Muscle layer of colon (tissue), 2 donors: ENCODE measurements around the gene ORMDL2.

ENCODE experiments used
- H3K27ac ChIP-seq: one replicate; pipeline ENCODE4 v1.7.0; 2013; ENCODE audit warnings: low read depth, mild to moderate bottlenecking, low read length, moderate library complexity
- H3K27me3 ChIP-seq, 2 donors: one replicate each; pipeline ENCODE4 v1.7.0; 2013; ENCODE audit warnings: low read length in 2 of 2, mild to moderate bottlenecking in 2 of 2; ENCODE audit not compliant: insufficient read depth in 2 of 2, control insufficient read depth in 1 of 2
- H3K36me3 ChIP-seq: one replicate; pipeline ENCODE4 v1.7.0; 2013; ENCODE audit warnings: mild to moderate bottlenecking, low read length; ENCODE audit not compliant: insufficient read depth
- H3K4me1 ChIP-seq: one replicate; pipeline ENCODE4 v1.7.0; 2013; ENCODE audit warnings: mild to moderate bottlenecking, low read length; ENCODE audit not compliant: insufficient read depth
- H3K4me3 ChIP-seq, 2 donors: one replicate each; pipeline ENCODE4 v1.7.0; 2013; ENCODE audit warnings: low read length in 2 of 2, low read depth in 1 of 2, mild to moderate bottlenecking in 1 of 2, moderate library complexity in 1 of 2
- H3K9ac ChIP-seq: one replicate; pipeline ENCODE4 v1.7.0; 2013; ENCODE audit warnings: low read length
- H3K9me3 ChIP-seq: one replicate; pipeline ENCODE4 v1.7.0; 2013; ENCODE audit warnings: mild to moderate bottlenecking, low read length
- donor health status: abdominal sarcoma.
- donor health status: Adenocarcinoma of cecum.

ORMDL2 gene, protein sequence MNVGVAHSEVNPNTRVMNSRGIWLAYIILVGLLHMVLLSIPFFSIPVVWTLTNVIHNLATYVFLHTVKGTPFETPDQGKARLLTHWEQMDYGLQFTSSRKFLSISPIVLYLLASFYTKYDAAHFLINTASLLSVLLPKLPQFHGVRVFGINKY

DNA sequence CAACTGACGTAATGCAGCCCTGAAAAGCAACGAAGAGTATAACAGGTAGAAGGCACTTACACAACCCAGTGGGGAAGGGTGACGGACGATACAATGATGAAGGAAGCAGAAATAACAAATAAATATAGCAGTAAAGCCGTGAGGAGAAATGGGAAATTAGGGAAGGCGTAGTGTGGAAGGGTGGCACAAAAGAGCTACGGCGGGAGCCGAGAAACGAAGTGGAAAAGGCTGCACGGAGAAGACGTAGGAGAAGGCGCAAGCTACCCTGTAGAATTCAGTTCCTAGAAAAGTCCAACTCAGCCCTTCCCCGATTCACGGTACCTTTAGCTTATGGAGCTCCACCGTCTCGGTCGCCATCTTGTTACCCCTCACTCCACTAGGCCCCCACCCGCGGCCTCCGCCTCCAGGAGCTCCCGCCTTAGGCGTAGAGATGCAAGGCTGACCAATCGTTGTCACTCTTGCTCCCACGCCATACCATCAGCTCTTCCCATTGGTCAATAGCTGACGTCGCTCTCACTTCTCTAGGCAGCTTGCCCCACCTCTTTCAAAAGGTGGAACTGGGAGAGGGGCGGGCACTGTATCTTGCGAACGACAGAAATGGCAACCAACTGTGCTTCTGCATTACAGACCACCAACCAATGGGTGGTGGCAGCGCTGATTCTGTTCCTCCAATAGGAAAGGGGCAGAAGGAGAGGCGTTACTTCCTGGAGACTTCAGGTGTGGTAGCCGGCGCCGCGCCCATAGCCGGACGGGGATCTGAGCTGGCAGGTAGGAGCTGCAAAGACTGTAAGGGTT is at the start of gene ORMDL2, which contains the start of gene SARNP:
ORMDL2 (plus strand) TSS at position 697 of the 795 bp plus-strand sequence. CDS start 959 bp downstream, outside the sequence.
SARNP (minus strand) TSS at position 380 of the 795 bp plus-strand sequence; CDS start at position 357, 23 bp downstream.
- Histone ChIP-seq H3K27ac (peak within 1 kb of the TSS; percentile 93), H3K4me3 (peak within 1 kb of the TSS; percentile 98 to 99), H3K27me3 (no peaks in the 10 kb centered on the region), H3K9ac (peak within 1 kb of the TSS; percentile 100), H3K36me3 (peaks cover 45% of the 10 kb centered on the region), H3K9me3 (no peaks in the 10 kb centered on the region), H3K4me1 (peaks cover 35% of the 10 kb centered on the region)

DNA sequence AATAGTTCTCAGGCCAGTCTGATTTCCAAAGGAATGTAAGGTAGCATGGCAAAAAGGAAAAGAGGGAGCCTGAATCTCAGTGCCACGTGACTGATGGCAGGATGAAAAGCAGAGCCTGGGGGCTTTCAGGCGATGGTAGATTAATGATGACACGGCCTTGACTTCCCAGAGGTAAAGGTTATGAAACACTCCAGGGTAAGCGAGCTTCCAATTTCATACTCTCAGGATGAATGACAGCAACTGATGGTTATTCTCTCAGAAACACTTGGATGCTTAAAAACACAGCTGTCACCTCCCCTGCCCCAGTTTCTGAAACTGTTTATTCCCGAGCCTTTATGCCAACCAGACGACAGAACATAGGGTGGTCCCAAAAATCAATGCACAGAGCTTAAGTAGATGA is 46.1 kb upstream of the ORMDL2 start:
- H3K36me3 ChIP-seq = peaks cover 17% of the 10 kb centered on the region
- H3K4me1 ChIP-seq = no peaks in the 10 kb centered on the region
- H3K27me3 ChIP-seq = no peaks in the 10 kb centered on the region
- H3K4me3 ChIP-seq = no peak overlapping the region
- H3K27ac ChIP-seq = no peak overlapping the region
- H3K9me3 ChIP-seq = no peaks in the 10 kb centered on the region
- no peak overlapping the region for H3K9ac ChIP-seq

DNA sequence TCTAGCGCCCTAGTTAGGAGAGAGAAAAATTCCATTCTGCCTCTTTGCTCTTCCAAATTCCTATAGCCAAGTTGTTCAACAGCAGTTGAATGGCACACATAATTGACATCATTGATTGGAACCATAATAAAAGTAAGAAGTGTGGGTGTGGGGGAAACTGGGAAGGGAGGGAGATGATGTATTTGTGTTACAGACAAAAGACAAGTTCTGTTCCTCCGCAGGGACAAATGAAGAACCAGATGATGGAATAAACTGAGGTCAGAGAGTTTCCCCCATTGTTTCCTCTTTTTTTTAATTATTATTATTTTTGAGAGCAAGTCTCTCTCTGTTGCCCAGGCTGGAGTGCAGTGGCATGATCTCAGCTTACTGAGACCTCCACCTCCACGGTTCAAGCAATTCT is 40.0 kb upstream of the ORMDL2 start:
- Histone ChIP-seq H3K4me1 (no peaks in the 10 kb centered on the region), H3K27me3 (no peaks in the 10 kb centered on the region), H3K27ac (no peak overlapping the region), H3K9me3 (no peaks in the 10 kb centered on the region), H3K9ac (no peak overlapping the region), H3K36me3 (peaks cover 27% of the 10 kb centered on the region), H3K4me3 (no peak overlapping the region)

DNA sequence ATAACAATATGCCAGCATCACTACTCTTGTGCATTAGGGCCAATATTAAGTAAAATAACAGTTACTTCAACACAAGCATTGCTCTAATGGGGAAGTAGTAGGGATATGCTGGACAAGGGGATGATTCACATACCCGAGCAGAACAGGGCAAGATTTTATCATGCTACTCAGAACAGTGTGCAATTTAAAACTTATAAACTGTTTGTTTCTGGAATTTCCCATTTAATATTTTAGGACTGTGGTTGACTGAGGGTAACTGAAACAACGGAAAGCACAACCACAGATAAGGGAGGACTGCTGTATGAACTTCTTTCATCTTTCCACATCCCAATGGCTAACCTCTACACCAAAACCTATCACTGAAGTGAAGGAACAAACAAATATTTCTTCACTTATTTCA is 37.2 kb upstream of the ORMDL2 start:
- Histone ChIP-seq H3K36me3 (peaks cover 47% of the 10 kb centered on the region), H3K9me3 (no peaks in the 10 kb centered on the region), H3K27ac (no peak overlapping the region)

DNA sequence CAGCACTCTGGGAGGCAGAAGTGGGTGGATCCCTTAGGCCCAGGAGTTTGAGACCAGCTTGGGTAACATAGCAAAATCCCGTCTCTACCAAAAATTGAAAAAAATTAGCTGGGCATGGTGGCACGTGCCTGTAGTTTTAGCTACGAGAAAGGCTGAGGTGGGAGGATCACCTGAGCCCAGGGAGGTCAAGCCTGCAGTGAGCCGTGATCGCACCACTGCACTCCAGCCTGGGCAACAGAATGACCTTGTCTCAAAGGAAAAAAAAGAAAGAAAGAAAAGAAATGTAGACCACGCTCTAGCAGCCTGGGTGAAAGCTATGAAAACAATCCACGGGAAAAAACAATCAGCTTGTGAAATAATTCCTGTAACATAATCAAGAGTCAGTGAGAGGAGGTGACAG is 29.3 kb upstream of the ORMDL2 start:
- no peak overlapping the region for H3K4me3 ChIP-seq
- H3K27me3 ChIP-seq = no peaks in the 10 kb centered on the region
- no peak overlapping the region for H3K9ac ChIP-seq
- H3K9me3 ChIP-seq = no peaks in the 10 kb centered on the region
- no peaks in the 10 kb centered on the region for H3K4me1 ChIP-seq
- H3K36me3 ChIP-seq = peaks cover 58% of the 10 kb centered on the region
- no peak overlapping the region for H3K27ac ChIP-seq

More for the DNA sequence above, 37.2 kb upstream of the ORMDL2 start:
- Histone ChIP-seq H3K9ac (no peak overlapping the region), H3K4me1 (no peaks in the 10 kb centered on the region), H3K4me3 (no peak overlapping the region), H3K27me3 (no peaks in the 10 kb centered on the region)

DNA sequence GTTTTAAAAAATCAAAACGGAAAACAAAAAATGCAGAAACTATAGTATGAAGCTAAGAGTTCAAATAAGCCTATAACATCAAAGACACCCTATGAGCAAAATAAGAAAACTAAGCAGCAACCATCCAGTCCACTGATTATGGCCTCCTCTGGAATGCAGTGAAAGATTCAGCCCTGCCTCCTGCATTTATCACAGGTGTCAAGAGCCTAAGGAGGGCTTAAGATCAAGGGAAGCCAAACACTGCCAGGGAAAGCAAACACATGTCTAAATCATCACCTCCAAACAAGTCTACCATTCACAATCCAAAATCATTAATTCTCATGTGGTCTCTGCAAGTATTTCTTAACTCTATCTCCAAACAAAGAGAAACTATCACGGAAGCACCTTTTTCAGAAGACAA is 28.7 kb upstream of the ORMDL2 start:
- H3K36me3 ChIP-seq = peaks cover 57% of the 10 kb centered on the region
- no peaks in the 10 kb centered on the region for H3K9me3 ChIP-seq

DNA sequence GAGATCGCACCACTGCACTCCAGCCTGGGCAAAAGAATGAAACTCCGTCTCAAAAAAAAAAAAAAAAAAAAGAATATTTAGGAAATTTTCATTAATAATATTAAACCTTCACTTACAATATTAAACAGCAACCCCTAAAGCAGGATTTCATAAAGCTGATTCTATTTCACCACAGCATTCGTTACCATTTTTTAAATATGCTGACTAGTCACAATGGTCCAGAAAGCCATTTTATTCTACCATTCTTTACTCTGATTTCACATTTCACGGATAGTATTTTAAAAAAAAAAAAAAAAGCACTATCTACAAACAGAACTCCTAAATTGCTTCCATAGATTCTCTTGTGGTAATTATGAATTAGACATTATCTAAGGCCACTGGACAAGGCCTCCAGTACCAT is 27.9 kb upstream of the ORMDL2 start:
- no peak overlapping the region for H3K4me3 ChIP-seq
- H3K27me3 ChIP-seq = no peaks in the 10 kb centered on the region
- H3K9me3 ChIP-seq = no peaks in the 10 kb centered on the region
- peaks cover 57% of the 10 kb centered on the region for H3K36me3 ChIP-seq
- H3K27ac ChIP-seq = no peak overlapping the region
- H3K4me1 ChIP-seq = no peaks in the 10 kb centered on the region
- no peak overlapping the region for H3K9ac ChIP-seq

More for the DNA sequence above, 28.7 kb upstream of the ORMDL2 start:
- Histone ChIP-seq H3K4me1 (no peaks in the 10 kb centered on the region), H3K27ac (no peak overlapping the region), H3K9ac (no peak overlapping the region), H3K4me3 (no peak overlapping the region), H3K27me3 (no peaks in the 10 kb centered on the region)

DNA sequence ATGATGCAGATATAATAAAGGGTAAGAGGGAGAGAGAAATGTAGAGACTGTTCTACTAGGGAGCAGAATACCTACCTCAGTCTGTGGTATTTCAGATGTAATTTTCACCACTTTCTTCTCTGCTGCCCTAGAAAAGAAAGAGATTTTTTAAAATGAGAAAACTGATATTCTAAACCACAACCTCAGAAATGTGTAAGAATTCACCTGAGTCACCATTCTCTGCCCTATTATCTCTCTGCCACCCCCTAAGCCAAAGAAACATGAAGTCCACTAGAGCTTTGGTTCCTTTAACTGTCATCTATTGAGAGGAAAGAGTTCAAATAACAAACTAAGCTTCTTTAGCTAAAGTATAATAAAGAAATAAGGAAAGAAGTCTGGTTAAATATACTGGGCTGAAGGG is 21.9 kb upstream of the ORMDL2 start:
- H3K36me3 ChIP-seq = peaks cover 56% of the 10 kb centered on the region
- H3K9me3 ChIP-seq = no peaks in the 10 kb centered on the region
- H3K27ac ChIP-seq = no peak overlapping the region
- H3K4me1 ChIP-seq = no peaks in the 10 kb centered on the region
- no peaks in the 10 kb centered on the region for H3K27me3 ChIP-seq
- no peak overlapping the region for H3K4me3 ChIP-seq
- H3K9ac ChIP-seq = no peak overlapping the region

DNA sequence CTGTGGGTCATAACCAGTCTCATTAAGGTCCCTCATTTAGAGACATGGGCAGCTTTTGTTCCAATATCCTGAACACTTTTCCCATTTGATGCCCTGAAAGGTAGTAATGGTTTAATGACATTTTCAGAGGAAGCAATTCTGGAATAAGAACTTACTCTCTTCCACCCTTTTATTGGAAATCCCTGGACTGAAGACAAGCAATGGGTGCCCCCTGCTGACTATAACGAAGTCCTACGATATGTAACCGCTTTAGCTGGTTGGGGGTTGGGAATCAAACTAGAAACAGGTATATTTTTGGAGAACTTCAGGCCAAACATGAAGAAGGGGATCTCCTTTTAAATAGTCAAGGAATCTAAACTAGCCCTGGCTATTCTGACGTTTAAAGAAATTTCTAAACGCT is 20.8 kb upstream of the ORMDL2 start:
- H3K4me1 ChIP-seq = no peaks in the 10 kb centered on the region
- H3K9ac ChIP-seq = no peak overlapping the region
- no peaks in the 10 kb centered on the region for H3K27me3 ChIP-seq
- H3K27ac ChIP-seq = no peak overlapping the region
- peaks cover 61% of the 10 kb centered on the region for H3K36me3 ChIP-seq
- H3K4me3 ChIP-seq = no peak overlapping the region
- H3K9me3 ChIP-seq = no peaks in the 10 kb centered on the region

DNA sequence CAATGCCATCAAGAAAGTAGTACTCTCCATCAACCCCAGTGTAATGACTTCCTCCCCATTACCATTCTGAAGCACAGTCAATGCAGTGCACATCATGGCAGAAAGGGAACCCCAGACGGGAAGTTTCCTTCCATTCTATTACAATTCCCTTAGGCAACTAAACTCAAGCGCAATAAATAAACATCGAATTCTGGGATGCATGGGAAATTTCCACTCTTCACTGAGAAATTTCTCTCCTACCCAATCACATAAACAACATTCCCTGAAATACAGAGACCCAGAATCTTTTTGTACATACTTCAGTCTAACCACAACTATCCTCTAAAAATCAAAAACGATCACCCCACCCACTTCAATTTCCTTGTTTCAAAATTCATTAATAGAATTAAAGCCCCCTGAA is 20.3 kb upstream of the ORMDL2 start:
- Histone ChIP-seq H3K4me3 (no peak overlapping the region), H3K9me3 (no peaks in the 10 kb centered on the region), H3K27ac (no peak overlapping the region), H3K36me3 (peaks cover 61% of the 10 kb centered on the region), H3K9ac (no peak overlapping the region), H3K4me1 (no peaks in the 10 kb centered on the region), H3K27me3 (no peaks in the 10 kb centered on the region)

DNA sequence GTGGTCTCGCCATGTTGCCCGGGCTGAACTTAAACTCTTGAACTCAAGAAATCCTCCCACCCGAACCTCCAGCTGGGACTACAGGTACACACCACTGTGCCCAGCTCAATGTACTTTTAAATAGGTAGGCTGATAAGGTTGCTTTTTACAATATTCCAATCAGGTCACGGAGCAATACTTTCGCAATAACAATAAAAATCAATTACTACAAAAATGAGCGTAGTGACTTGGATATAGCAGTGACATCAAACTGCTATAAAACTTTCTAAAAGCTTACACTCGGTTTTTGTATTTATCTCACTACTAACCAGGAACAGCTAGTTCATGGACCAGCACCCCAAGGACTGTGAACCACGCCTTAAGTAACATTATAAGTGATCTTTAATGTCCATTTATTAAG is 10.9 kb upstream of the ORMDL2 start:
- no peak overlapping the region for H3K4me3 ChIP-seq
- no peak overlapping the region for H3K27ac ChIP-seq
- no peaks in the 10 kb centered on the region for H3K9me3 ChIP-seq
- no peaks in the 10 kb centered on the region for H3K4me1 ChIP-seq
- H3K27me3 ChIP-seq = no peaks in the 10 kb centered on the region
- peaks cover 10% of the 10 kb centered on the region for H3K36me3 ChIP-seq
- H3K9ac ChIP-seq = no peak overlapping the region

DNA sequence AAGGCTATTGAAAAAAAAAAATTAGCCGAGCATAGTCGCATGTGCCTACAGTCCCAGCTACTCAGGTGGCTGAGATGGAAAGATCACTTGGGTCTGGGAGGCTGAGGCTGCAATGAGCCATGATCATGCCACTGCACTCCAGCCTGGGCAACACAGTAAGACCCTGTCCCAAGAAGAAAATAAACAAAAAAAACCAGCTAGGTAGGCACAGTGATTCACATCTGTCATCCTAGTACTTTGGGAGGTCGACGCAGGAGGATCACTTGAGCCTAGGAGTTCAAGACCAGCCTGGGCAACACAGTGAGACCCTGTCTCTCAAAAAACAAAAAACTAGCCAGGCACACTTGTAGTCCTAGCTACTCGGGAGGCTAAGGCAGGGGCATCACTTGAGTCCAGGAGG is 8.6 kb upstream of the ORMDL2 start:
- H3K4me3 ChIP-seq = no peak overlapping the region
- H3K9ac ChIP-seq = no peak overlapping the region
- peaks cover 7% of the 10 kb centered on the region for H3K4me1 ChIP-seq
- H3K9me3 ChIP-seq = no peaks in the 10 kb centered on the region
- no peak overlapping the region for H3K27ac ChIP-seq
- peaks cover 10% of the 10 kb centered on the region for H3K36me3 ChIP-seq
- no peaks in the 10 kb centered on the region for H3K27me3 ChIP-seq
